Adrenal gland (tissue), 12 donors: ENCODE measurements around the gene RPS14. TPM values are rescaled to one million over a fixed set of nuclear protein-coding genes. Genes with fewer than 3 reads are reported as not detected.
A peak's percentile ranks its signal among the peaks of the same experiment; 100 is the strongest.

Source experiments
- DNase-seq, 7 donors: peaks; one replicate each; pipeline ENCODE4 v3.0.0-alpha.2; 2019 to 2020
- H3K27ac ChIP-seq, 5 donors: fragments of 200-600 bp; sonication (generic) in 4 of 5; 1 replicate in 3 of 5; 2 replicates in 2 of 5; pipeline versions ENCODE4 v1.5.1 to v1.8.0; 2016 to 2020; ENCODE audit warnings: mild to moderate bottlenecking in 1 of 5
- H3K27me3 ChIP-seq: fragments of 200-600 bp; 2 replicates; pipeline ENCODE4 v1.8.0; 2021
- H3K36me3 ChIP-seq, 2 donors: fragments of 200-600 bp; replicated peaks in 1 of 2; 1 replicate in 1 of 2; 2 replicates in 1 of 2; pipeline versions ENCODE4 v1.5.1 to v1.8.0; 2018 to 2022
- H3K4me1 ChIP-seq, 2 donors: fragments of 200-600 bp; replicated peaks in 1 of 2; 1 replicate in 1 of 2; 2 replicates in 1 of 2; pipeline versions ENCODE4 v1.5.1 to v1.8.0; 2018 to 2021
- H3K4me3 ChIP-seq, 4 donors: fragments of 200-600 bp; sonication (generic) in 3 of 4; one replicate each; pipeline ENCODE4 v1.5.1; 2016 to 2018
- H3K9me3 ChIP-seq, 3 donors: fragments of 200-600 bp; sonication (generic) in 1 of 3; replicated peaks in 1 of 3; 1 replicate in 2 of 3; 2 replicates in 1 of 3; pipeline versions ENCODE4 v1.5.1 to v1.8.0; 2016 to 2021
- POLR2A ChIP-seq, 2 donors: fragments of 450-650 bp; IDR thresholded peaks; one replicate each; pipeline ENCODE4 v1.6.1; 2017; ENCODE audit warnings: antibody characterized with exemption in 2 of 2, mild to moderate bottlenecking in 2 of 2, moderate library complexity in 1 of 2
- WGBS, 4 donors: extraction: QIAGEN DNeasy Blood & Tissue Kit in 2 of 4; methylation state at CpG; one replicate each; pipeline versions ENCODE4 v1.1.5 to v1.1.7; 2013 to 2017; 5-methylcytosine and 5-hydroxymethylcytosine counted together
- intact Hi-C, 2 donors: fragments of 100-400 bp; cut with DNase I; formaldehyde crosslinking; loops; one replicate each; pipeline versions ENCODE4 v1.14.1 to v1.15.0; 2022 to 2023
- polyA plus RNA-seq, 3 donors: library from polyadenylated mRNA; stranded (reverse); fragments of 200-250 nt in 2 of 3; fragments of 350-450 nt in 1 of 3; fragmentation: Illumina TruSeq in 1 of 3; extraction: RNeasy Lipid Tissue Mini Kit (QIAGEN cat#74804) in 1 of 3; gene quantifications; one replicate each; pipeline ENCODE4 v1.2.3, GENCODE V29; 2013 to 2014
- total RNA-seq, 9 donors: library from RNA; depleted of rRNA in 4 of 9; stranded (reverse); fragments of >200 nt in 4 of 9; fragments of 120-200 nt in 1 of 9; fragmentation: NEBNext Ultra II Directional in 1 of 9; extraction: Animal tissue kit (Norgen Biotek cat#: 25700) in 1 of 9; gene quantifications; one replicate each; pipeline versions ENCODE4 v1.1.0 to v1.2.4, GENCODE V29; 2013 to 2023
- TF ChIP-seq, protein P1 (sequence below), 6 experiments: fragments of 450-650 bp in 4 of 6; fragments of 200-600 bp in 2 of 6; sonication (generic) in 1 of 6; IDR thresholded peaks; 1 replicate in 5 of 6; 2 replicates in 1 of 6; pipeline versions ENCODE4 v1.5.1 to v1.8.0; 2016 to 2021; ENCODE audit warnings: antibody characterized with exemption in 6 of 6, mild to moderate bottlenecking in 2 of 6, moderate library complexity in 1 of 6
- donor health status: healthy with polysubstance abuse.
- donor health status: Bipolar disorder and iron deficiency.
- donor health status: DM: yes; HTN: yes; CAD: no.
- donor health status: DM: no; HTN: no; CAD: no.
- donor health status: DM: no; HTN: no; CAD: no.
- donor health status: DM: yes; HTN: yes; CAD: no.

Gene RPS14
- total and polyA plus RNA-seq, 12 donors = 1,067 to 3,506 (median 1,891) TPM

DNA sequence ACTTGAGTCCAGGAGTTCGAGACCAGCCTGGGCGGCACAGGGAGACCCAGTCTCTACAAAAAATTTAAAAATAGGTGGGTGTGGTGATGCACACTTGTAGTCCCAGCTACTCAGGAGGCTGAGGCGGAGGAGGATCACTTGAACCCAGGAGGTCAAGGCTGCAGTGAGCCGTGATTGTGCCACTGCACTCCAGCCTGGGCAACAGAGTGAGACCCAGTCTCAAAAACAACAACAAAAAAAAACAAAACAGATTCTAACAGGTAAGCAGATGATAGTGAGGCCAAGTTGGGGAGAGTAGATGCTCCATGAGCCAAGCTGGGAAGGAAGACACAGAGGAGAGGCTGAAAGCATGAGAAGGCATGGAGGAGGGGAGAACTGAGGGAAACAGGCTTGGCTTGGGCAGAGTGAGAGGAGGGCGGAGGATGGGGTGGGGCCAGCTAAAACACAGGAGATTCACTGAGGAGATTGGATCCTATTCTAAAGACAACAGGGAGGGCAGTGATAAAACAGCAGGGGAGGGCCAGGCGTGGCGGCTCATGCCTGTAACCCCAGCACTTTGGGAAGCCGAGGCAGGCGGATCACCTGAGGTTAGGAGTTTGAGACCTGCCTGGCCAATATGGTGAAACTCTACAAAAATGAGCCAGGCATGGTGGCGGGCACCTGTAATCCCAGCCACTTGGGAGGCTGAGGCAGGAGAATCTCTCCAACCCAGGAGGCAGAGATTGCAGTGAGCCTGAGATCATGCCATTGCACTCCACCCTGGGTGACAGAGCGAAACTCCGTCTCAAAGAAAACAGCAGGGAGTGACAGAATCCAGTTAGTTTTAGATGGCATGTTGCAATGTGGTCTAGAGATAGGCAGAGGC lies 8.4 kb downstream of the RPS14 start:
- H3K9me3 ChIP-seq = no peaks in the 10 kb centered on the region
- H3K4me3 ChIP-seq = no peak overlapping the region
- no peak overlapping the region for H3K27ac ChIP-seq
- intact Hi-C loops = no loop called here
- peaks cover 0 to 36% of the 10 kb centered on the region in 2 donors for H3K36me3 ChIP-seq
- no peaks in the 10 kb centered on the region for H3K4me1 ChIP-seq
- no peaks in the 10 kb centered on the region for H3K27me3 ChIP-seq
- no peak for DNase-seq
- WGBS, 4 donors = 83 to 91% (median 88%) methylated on average over 11 to 12 of the region's 12 CpGs
- TF ChIP-seq, protein P1, sequence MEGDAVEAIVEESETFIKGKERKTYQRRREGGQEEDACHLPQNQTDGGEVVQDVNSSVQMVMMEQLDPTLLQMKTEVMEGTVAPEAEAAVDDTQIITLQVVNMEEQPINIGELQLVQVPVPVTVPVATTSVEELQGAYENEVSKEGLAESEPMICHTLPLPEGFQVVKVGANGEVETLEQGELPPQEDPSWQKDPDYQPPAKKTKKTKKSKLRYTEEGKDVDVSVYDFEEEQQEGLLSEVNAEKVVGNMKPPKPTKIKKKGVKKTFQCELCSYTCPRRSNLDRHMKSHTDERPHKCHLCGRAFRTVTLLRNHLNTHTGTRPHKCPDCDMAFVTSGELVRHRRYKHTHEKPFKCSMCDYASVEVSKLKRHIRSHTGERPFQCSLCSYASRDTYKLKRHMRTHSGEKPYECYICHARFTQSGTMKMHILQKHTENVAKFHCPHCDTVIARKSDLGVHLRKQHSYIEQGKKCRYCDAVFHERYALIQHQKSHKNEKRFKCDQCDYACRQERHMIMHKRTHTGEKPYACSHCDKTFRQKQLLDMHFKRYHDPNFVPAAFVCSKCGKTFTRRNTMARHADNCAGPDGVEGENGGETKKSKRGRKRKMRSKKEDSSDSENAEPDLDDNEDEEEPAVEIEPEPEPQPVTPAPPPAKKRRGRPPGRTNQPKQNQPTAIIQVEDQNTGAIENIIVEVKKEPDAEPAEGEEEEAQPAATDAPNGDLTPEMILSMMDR (IDR thresholded peaks at IDR 0.05) = no peak
- TF ChIP-seq POLR2A (IDR thresholded peaks at IDR 0.05) = no peak

DNA sequence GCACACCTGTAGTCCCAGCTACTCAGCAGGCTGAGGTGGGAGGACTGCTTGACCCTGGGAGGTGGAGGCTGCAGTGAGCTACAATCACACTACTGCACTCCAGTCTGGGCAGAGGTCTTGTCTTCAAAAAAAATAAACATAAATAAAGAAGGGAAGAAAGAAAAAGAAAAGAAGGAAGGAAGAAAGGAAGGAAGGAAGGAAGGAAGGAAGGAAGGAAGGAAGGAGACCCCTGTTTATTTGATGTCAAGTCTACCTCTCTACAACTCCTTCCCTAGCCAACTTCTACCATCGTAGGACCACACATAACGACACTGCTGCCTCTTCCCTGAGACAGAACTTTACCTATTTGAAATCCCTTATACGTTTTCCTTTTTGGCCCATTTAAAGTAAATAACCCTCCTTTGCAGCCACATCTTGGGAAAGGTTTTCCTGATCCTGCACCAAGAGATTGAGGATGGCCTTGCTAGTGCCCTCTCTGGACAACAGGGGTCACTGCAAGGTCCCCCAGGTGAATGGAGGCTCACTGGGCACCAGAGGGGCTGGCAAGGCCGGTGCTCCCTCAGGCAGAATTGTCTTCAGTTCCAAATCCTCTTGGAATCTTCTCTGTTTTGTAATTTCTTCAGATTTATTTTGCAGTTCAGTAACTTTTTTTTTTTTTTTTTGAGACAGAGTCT lies 10.5 kb downstream of the RPS14 start:
- Histone ChIP-seq H3K9me3 (no peaks in the 10 kb centered on the region), H3K4me3 (no peak overlapping the region), H3K27ac (no peak overlapping the region), H3K27me3 (no peaks in the 10 kb centered on the region), H3K36me3 (peaks cover 0 to 14% of the 10 kb centered on the region in 2 donors), H3K4me1 (no peaks in the 10 kb centered on the region)
- 56 to 75% (median 65%) methylated on average over 4 of the region's 4 CpGs for WGBS, 4 donors
- TF ChIP-seq POLR2A (IDR thresholded peaks at IDR 0.05) = no peak
- TF ChIP-seq, protein P1 (IDR thresholded peaks at IDR 0.05) = peak; percentile 19 to 39 (median 32)
- intact Hi-C loops = loop anchor here (5.0 to 10.0 kb wide), 4 partner anchors 164 to 277 kb away; partner anchors contain the start of gene CDX1 (in 1 of the 2)
- peak in 2 of 7 donors; percentile 39 to 43 for DNase-seq

DNA sequence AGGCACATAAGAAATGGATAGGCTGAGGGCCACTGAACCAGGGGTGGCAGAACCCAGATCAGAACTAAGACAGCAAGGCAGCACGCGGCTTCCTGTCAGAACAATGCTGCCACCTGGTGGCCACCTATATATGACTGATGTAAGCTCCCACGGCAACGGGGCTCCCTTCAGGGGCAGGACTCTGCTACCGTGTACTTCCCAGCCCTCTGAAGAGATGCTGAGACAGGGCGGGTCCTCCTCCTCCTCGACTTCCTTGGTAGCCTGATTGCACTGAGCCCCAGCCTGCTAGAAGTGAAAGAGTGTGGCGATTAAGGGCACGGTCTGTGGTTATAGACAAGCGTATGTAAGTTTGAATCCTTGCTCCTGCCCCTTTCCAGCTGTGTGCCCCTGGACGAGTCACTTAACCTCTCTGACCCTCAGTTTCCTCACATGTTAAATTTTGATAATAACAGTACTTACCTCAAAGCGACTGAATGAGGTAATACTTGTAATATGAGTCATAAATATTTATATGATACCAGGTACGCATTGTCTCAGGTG lies 13.3 kb downstream of the RPS14 start:
- intact Hi-C loops = loop anchor here (5.0 to 10.0 kb wide), 4 partner anchors 161 to 274 kb away; partner anchors contain the start of gene CDX1 (in 1 of the 2)
- DNase-seq = peak; percentile 84 to 97 (median 94)
- H3K36me3 ChIP-seq = no peaks in the 10 kb centered on the region
- no peak for TF ChIP-seq POLR2A (IDR thresholded peaks at IDR 0.05)
- TF ChIP-seq, protein P1 (IDR thresholded peaks at IDR 0.05) = peak; percentile 77 to 90 (median 86)
- no peaks in the 10 kb centered on the region for H3K4me1 ChIP-seq
- H3K4me3 ChIP-seq = no peak overlapping the region
- H3K27me3 ChIP-seq = no peaks in the 10 kb centered on the region
- no peak overlapping the region for H3K27ac ChIP-seq
- 16 to 18% (median 16%) methylated on average over 10 to 13 of the region's 13 CpGs for WGBS, 4 donors
- H3K9me3 ChIP-seq = no peaks in the 10 kb centered on the region

DNA sequence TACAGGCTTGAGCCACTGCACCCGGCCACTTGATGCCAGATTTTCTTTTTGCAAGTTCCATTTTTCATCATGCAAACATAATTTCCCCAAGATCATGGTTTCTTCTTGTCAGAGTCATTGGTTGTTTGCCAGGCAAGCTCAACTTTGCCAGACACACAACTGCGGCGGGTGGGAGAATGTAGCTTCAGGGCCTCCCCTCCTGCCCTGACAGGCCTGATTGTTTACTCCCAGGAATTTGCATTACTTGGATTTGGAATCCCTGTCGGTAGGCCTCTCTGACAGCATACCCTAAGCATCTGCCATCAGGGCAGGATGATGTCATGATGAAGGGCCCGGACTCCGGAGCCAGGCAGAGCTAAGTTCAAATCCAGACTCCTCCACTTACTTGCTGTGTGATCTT lies 15.1 kb downstream of the RPS14 start:
- TF ChIP-seq, protein P1 (IDR thresholded peaks at IDR 0.05) = no peak
- TF ChIP-seq POLR2A (IDR thresholded peaks at IDR 0.05) = no peak

More for the DNA sequence above, 15.1 kb downstream of the RPS14 start:
- Histone ChIP-seq H3K27ac (no peak overlapping the region), H3K4me3 (no peak overlapping the region), H3K27me3 (no peaks in the 10 kb centered on the region), H3K36me3 (no peaks in the 10 kb centered on the region), H3K9me3 (no peaks in the 10 kb centered on the region), H3K4me1 (no peaks in the 10 kb centered on the region)
- DNase-seq = no peak
- WGBS, 4 donors = 51 to 63% (median 59%) methylated on average over 4 to 6 of the region's 6 CpGs
- intact Hi-C loops = loop anchor here in 1 of 2 donors (10.0 kb wide), 2 partner anchors 160 to 270 kb away; partner anchors contain the start of gene CDX1
